ENCODE results near the gene LDLRAD4. TPM values are rescaled to one million over a fixed set of nuclear protein-coding genes. Genes with fewer than 3 reads are reported as not detected.

Gene LDLRAD4
- polyA plus RNA-seq, 1 donor = 8.0 TPM

DNA sequence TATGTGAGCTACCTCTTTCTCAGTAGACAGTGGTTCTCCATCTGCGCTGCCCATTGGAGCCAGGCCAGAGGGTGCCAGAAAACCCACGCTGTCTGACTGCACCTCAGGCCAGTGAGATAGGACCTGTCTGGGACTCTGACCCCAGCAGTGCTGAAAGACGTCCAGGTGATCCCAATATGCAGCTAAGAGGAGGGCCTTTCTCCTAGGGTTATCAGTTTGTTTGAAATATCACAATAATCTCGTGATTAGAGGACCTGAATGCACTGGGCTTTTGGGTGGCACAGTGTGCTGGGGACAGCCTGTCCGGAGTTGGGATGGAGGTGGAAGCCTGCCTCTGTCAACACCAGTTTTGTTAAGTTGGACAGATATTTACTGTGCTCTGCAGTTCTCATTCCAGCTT, 216.3 kb downstream of the LDLRAD4 start:
- DNase-seq = no peak

DNA sequence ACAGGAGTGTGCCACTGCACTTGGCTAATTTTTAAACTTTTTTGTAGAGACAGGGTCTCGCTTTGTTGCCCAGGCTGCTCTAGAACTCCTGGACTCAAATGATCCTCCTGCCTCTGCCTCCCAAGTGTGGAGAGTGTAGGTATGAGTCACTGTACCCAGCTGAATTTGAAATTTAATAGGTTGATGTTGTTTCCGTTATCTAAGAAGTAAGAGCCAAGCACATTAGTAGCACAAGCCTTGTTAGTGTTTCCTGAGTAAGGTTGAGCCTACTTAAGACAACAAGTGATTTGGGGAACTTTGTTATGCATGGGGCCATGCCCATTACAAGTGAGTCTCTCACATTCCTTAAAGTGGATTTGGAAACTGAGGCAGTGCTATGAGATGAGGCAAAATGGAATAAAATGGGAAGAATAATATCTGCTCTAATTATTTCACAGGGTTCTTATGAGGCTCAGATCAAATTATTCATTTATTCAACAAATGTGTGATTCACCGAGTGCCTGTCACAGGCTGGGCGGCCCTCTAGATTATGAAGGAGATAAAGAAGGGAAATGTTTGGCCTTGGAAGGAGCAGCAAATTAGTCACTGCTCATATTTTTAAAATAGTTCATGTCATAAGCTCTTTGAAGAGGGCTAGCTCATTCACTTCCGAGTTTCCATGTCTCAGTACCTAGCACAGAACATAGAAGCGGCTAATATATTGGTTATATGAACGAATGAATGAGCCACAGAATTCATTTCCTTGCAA, 217.2 kb downstream of the LDLRAD4 start:
- no peak for DNase-seq

DNA sequence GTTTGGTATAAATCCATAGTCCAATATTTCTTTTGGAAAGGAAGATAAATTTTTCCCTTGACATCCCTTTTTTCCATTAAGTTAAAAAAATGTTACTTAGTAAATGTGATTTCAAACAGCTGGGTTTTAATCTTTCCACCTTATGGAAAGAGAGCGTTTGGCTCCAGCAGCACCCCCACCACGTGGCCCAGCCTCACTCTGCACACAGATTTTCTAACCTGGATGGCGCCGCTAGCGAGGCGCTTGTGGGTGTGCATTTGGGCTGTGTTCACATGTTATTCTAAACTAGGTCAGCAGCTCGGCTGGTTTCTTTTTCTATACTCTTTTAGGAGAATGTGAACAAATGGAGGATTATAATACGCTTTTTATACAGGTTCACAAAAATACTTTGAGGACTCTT, 218.0 kb downstream of the LDLRAD4 start:
- DNase-seq = peak; percentile 81

DNA sequence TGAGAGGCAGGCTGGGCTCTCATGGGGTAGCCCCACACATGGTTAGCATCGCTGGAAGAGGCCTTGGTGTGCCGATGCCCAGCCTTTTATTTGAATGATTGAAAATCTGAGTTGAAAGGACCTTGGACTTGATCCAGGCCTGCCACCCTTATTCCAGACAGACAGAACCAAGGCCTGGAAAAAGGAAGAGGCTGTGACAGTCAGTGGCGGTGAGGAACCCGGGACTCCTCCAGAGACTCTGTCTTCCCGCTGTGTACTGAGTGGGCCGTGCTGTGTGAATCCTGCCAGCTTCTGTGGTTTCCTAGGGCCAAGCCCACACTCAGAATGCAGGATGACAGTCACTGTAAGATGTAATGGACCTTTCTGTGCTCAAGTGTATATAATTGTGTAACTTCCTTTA, 218.5 kb downstream of the LDLRAD4 start:
- DNase-seq = no peak

DNA sequence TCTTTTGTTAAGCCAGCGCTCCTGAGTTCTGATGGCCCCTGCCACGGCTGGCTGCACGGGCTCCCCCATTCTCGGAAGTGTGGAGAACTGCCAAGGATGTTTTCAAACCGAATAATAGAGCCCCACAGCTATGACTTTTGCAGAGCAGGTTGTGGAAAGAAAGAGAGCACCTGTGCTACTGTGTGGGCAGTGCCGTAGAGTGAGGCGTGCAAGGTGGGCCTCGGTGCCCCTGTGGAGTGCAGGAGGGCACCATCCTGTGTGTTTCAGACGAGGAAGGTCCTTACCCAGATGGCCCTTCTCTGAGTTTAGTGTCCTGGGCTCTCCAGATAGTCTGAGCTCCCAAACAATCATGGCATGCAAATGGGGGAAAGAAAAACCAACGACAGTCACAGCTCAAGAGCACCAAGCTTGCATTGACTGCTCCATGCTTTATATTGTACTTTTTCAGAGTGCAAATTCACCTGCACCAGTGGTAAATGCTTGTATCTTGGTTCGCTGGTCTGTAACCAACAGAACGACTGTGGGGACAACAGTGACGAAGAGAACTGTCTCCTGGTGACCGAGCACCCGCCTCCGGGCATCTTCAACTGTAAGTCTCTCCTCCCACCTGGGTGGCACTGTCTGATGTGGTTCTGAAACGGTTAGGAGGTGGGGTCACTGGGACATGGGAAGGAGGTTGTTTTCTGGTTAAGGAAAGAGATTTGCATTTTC, 219.4 kb downstream of the LDLRAD4 start:
- DNase-seq = no peak

DNA sequence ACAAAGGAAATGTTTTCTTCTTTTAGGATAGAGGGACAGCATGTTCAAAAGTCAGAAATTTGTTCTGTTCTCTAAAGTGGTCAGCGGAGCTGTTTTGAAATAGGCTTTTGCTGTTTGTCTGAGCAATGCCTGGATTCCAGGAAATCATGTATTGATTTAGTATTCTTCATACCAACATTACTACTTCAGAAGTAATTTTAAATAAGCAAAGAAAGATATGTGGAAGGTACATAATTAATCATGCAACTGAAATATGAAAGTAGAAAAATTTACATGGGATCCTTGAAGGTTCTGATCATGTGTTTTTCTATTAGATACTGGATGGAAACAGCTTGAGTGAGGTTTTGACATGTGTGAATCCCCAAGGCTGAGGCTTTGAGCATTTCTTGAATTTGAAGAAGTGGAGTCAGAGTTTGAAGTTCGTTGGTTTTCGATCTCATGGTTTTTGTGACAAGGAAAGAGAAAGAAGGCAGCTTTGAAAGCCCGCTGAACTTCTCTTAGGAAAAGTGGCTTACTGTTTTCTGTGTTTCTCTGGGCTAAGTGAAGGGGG, 220.0 kb downstream of the LDLRAD4 start:
- DNase-seq = no peak

DNA sequence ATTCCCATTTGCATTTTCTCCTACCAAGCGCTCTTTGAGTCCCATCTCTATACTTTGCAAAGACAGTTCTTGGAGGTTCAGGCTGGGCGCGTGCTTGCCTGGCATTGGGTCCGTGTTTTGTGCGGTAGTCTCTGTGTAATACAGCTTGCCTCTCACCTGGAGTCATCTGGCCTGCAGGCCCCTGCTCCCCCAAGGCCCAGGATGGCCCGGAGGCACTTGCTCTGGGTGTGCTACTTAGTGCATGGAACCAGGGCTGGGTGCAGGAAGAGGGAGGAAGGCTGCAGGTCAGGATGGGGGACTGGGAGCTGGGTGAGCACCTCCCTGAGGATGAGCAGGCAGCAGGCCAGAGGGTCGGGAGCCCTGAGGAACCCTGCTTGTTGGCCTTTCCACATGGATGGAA, 220.9 kb downstream of the LDLRAD4 start:
- no peak for DNase-seq

DNA sequence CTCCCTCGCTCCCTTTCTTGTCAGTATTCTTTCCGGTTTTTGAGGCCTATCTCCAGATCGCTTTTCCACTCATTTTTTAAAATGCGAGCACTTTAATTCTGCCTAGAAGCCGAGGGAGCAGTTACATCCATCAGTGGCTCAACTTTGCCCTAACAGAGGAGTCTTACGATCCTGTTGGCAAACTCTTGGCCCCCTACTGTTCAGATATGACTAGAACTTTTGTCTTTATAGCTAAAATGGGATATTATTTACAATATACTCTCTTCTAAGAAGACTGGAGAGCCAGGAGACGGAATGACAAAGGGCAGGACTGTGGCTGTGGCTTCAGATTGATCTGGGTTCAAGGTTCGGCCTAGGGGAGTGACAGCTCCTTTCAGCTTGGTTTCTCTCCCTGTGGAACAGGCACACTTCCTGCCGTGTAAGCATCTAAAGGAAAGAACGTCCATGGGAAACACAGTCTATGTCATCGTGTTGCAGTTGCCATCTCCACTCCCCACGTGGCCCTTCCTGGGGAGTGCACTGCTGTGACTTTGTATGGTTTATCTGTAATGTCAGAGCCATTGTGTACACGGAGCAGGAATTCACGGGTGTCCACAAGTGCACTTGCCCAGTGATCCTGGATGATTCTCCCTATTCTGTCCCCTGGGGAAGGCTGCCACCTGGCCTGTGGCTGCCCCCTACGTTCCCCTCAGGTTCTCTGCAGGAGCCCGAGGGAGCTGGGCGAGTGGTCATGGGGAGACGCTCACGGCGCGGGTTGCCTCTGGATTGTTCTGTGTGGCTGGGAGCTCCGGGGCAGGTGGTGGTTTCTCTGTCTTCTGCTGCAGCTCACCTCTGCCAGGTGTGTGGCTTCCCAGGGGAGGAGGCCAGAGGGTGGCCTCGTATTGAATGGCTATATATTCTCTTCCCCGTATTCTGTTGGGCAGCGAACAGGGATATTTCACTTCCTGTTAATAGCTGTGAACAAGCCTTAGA, 222.0 kb downstream of the LDLRAD4 start:
- no peak for DNase-seq

DNA sequence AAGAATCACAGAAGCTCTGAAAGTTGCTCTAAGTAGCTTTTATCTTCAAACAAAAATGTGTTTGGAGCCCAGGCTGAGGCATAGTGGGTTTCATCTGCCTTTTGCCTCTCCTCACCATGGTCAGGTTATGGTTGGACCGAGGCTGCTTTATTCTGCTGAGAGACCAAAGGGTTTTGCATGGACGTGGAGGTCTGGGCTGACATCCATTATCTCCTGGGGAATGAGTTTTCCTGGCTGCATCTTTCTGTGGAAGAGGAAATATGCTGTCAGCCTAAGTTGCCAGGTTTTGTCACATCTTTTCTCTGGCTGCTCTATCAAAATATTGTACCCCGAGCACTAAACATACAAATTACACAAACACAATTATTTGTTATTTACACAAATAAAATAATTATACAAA, 223.2 kb downstream of the LDLRAD4 start:
- DNase-seq = peak; percentile 55

DNA sequence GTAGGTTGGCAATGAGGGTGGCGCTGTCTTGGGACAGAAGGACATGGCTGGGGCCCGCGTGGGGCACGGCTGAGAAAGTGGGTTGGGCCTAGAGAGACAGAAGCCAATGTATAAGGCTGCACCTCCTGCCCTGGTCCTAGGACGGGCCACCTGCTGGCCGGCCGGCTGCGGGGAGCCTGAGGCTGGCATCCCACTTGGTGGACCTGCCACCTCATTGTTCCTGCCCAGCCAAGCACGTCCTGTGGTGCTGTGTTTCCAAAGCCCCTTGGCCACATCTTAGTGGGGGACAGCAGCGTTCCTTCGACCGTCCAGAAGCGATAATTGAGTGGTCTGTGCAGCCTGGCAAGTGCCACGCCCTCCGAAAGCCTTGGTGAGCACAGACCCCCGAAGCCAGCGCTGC, 223.9 kb downstream of the LDLRAD4 start:
- DNase-seq = no peak

DNA sequence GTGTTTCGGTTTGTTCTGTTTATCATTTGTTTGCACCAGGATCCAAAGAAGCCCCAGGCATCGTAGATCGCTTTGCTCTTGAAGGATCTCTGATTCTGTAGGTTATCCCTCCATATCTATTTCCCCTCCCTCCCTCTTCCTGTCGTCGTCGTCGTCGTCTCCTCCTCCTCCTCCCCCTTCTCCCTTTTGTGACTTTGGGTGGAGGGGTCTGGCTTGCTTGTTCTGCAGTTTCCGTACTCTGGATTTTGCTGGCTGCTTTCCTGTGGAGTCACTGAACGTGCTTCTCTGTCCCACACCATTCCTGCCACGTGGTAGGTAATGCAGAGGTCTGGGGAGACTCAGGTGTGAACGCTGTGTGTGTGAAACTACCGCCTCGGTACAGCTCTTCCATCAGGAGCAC, 225.0 kb downstream of the LDLRAD4 start:
- no peak for DNase-seq

DNA sequence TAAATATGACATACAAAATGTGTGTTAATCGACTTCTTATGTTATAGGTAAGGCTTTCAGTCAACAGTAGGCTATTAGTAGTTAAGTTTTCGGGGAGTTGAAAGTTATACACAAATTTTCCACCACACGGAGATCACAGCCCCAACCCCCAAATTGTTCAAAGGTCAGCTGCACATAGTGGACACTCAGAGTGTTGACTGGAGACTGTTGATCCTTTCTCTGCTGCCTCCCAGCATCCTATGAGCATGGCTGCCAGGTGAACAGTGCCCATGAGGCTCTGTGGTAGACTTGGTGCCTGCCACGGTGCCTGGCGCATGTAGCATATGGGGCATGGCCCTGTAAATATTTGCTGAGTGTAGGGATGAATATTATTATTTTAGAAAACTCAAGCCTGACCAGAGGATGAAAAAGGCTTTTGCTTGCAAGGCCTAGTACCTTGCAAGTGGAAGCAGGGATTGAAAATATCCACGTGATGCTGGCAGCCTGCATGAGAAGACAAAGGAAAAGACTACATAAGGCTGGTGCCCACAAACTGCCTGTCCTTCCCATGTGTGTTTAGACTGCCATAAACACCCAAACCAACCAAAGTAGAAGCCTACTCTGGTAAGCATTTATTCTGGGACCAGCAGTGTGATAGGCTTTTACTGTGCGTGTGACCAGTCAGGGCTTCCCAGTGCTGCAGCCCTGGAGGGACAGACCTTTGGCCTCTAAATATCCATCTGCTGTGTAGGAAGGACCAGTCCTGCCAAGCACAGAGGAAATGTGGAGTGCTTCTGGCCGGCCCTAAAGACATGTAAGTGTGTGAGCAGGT, 226.1 kb downstream of the LDLRAD4 start:
- DNase-seq = no peak

DNA sequence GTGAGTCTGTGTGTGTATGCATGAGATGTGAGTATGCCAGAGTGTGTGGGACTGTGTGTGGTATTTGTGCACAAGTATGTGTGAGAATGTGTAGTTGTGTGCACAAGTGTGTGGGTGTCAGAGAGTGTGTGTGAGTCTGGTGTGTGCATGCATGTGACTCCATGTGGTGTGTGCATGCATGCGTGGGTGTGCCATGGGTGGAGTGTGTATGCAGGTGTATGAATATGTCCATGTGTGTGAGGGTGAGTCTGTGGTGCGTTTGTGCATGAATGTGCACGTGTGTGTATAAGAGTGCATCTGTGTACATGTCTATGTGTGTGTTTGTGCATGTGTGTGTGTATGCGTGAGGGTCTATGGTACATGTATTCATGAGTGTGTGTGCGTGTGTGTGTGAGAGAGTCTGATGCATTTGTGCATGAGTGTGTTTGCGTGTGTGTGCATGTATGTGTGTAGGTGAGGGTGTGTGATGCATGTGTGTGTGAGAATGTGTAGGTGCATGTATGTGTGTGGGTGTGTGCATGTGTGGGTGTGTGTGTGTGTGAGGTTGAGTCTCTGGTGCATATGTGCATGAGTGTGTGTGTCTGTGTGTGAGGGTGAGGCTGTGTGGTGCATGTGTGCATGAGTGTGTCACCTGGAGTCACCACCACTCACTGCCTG, 226.8 kb downstream of the LDLRAD4 start:
- no peak for DNase-seq

DNA sequence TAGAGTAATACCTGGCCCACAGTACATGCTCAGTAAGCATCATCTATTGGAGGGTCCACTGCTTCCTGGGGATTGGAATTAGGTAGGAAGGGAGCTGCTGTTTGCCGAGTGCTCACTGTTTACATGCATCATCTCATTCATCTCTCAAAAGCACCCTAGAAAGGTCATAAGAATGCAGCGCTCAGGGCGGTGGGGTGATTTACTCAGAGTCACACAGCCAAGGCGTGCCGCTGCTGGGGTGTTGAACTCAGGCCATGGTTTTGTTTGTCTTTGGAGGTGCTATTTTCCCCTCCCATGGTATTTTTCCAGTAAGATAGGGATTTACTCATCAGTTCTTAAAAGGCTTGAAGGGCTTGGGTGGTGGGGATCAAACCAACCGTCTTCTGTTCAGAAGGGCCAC, 227.5 kb downstream of the LDLRAD4 start:
- DNase-seq = no peak

DNA sequence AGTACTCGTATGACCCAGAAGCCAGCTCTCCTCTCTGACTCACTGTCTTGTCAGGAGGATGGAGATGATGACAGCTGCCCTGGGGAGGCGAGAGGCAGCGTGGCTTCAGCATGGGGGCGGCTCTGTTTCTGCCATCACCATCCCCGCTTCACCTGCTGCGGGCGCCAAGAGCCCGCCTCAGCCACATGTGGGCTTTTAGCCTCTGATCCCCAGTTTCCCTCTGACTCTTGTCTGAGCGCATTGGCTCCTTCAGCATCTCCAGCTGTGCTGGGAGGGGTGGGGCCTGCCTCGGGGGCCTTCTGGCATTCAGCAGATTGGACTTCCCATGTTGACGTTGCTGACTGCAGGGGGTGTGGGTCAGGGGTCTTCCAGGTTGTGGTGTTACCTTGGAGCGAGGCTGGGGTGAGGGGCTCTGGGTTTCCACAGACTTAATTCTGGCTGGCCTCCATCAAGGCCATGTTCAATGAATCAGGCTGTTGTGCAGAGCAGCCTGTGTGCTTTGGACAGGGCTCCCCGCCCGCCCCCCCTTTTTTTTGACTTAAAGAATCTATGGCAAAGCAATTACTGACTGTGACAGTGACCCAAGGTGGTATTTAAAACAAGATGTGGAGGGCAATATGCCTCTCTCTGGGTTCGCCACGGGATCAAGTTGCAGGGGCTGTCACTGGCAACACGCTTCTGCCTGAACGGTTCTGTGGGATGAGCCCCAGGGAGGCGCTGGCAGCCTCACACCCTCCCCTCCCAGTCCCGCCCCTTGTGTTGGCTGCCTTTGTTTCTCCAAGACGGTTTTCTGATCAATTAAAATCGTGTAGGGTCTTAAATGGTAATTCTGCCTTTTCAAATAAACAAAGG, 228.3 kb downstream of the LDLRAD4 start:
- no peak for DNase-seq

DNA sequence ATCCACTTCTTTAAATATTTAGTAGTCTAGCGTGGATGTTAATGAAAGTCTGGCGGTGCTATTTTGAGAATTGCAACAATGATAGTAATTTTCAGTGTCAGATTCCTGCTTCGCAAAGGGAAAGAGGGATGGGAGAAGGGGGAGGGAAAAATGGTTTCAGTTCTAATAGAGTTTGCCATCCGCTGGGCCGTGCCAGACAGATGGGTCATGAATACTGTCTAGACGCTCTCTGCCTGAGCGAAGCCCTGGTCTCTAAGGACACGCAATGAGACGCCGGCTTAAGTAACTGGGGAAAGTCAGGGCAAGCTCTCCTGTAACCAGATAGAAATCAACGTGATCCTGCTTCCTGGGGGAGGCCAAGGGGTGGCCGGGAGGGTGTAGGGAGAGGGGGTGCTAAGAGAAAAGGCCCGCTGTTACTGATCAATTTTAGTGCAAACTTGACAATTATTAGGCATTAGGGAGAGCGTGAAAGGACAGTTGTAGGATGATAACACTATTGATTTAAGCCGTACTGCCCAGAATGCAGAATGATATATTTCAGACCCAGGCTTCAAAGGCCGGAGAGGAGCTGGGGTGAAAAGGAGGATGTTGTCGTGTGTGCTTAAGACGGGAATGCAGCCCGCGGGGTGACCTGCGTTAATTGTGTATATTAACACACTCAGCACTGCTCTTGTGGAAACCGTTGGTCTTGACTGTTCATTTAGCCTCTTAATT, 229.2 kb downstream of the LDLRAD4 start:
- DNase-seq = peak; percentile 61

DNA sequence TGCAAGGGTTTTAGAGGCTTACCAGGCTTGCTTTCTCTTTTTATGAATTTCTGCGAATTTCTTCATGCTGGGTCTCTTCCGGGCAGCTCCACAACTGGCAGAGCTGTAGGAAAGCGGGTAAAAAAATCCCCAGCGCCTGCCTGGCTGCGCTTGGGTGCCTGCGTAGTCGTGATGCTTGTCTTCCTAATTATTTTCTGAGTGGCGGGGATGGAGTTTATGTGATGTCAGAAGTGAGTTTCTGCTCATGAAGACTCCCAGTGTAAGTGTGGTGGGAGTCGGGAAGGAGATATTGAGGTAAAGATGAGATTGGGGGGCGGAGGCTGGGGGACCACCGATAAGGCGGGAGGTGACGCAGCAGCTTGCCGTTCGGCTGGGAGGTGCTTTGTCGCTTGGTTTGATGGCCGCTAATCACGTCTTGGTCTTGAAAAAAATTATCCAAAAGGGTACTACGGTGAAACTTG, 229.8 kb downstream of the LDLRAD4 start:
- DNase-seq = no peak

DNA sequence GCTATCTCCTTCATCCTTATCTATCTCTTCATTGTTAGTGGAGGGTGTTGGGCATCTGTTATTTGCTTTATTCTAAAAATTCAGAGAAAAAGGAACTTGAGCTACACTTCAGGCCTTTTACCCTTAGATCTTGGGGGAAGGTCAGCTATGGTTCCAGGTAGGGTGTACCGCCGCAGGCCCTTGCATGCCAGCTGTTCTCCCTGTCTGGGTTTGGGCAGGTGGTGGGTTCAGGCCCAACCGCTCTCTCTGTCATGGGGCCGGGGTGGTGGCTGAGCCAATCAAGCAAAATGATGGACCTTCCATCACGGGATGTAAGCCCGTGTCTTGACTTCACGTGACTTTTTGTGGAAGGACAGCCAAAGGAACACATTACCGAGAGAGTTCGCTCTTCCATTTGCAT, 231.1 kb downstream of the LDLRAD4 start:
- no peak for DNase-seq
